ENCODE measurements around the gene SLC39A5. TPM values are rescaled to one million over a fixed set of nuclear protein-coding genes. Genes with fewer than 3 reads are reported as not detected.

SLC39A5 gene
- total and polyA plus RNA-seq, 4 donors: 125 to 195 (median 142) TPM

GRCh38 chr12:56280849-56281248, 51.0 kb downstream of the SLC39A5 start:
- no peak for TF ChIP-seq HNF4G (IDR thresholded peaks at IDR 0.05)
- peak; percentile 51 for TF ChIP-seq FOXA2 (IDR thresholded peaks at IDR 0.05)
- no peak for TF ChIP-seq TAF1 (conservative IDR thresholded peaks at IDR 0.05)
- peak; percentile 68 to 77 for TF ChIP-seq HNF4A (conservative IDR thresholded peaks at IDR 0.05)
- TF ChIP-seq, protein P1, sequence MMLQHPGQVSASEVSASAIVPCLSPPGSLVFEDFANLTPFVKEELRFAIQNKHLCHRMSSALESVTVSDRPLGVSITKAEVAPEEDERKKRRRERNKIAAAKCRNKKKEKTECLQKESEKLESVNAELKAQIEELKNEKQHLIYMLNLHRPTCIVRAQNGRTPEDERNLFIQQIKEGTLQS (IDR thresholded peaks at IDR 0.05): peak; percentile 66
- TF ChIP-seq, protein P2, sequence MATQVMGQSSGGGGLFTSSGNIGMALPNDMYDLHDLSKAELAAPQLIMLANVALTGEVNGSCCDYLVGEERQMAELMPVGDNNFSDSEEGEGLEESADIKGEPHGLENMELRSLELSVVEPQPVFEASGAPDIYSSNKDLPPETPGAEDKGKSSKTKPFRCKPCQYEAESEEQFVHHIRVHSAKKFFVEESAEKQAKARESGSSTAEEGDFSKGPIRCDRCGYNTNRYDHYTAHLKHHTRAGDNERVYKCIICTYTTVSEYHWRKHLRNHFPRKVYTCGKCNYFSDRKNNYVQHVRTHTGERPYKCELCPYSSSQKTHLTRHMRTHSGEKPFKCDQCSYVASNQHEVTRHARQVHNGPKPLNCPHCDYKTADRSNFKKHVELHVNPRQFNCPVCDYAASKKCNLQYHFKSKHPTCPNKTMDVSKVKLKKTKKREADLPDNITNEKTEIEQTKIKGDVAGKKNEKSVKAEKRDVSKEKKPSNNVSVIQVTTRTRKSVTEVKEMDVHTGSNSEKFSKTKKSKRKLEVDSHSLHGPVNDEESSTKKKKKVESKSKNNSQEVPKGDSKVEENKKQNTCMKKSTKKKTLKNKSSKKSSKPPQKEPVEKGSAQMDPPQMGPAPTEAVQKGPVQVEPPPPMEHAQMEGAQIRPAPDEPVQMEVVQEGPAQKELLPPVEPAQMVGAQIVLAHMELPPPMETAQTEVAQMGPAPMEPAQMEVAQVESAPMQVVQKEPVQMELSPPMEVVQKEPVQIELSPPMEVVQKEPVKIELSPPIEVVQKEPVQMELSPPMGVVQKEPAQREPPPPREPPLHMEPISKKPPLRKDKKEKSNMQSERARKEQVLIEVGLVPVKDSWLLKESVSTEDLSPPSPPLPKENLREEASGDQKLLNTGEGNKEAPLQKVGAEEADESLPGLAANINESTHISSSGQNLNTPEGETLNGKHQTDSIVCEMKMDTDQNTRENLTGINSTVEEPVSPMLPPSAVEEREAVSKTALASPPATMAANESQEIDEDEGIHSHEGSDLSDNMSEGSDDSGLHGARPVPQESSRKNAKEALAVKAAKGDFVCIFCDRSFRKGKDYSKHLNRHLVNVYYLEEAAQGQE (IDR thresholded peaks at IDR 0.05): no peak
- TF ChIP-seq EGR1 (IDR thresholded peaks at IDR 0.05; ENCODE audit: low read depth in 2 of 2): no peak
- TF ChIP-seq GABPA (IDR thresholded peaks at IDR 0.05 in 1 of 2, conservative IDR thresholded peaks at IDR 0.05 in 1 of 2): peak in 1 of 2 donors; percentile 32
- peak; percentile 25 to 49 for TF ChIP-seq RAD21 (IDR thresholded peaks at IDR 0.05)
- TF ChIP-seq ZBTB33 (IDR thresholded peaks at IDR 0.05): peak; percentile 48
- peak; percentile 44 for TF ChIP-seq YY1 (IDR thresholded peaks at IDR 0.05)
- no peak for TF ChIP-seq FOXA1 (IDR thresholded peaks at IDR 0.05)
- TF ChIP-seq SP1 (IDR thresholded peaks at IDR 0.05): peak; percentile 52
- TF ChIP-seq JUND (IDR thresholded peaks at IDR 0.05): peak; percentile 42 to 70
- peak; percentile 87 to 90 for TF ChIP-seq RXRA (IDR thresholded peaks at IDR 0.05)
- TF ChIP-seq NR2F2 (IDR thresholded peaks at IDR 0.05): no peak
- no peak for TF ChIP-seq MAX (IDR thresholded peaks at IDR 0.05)
- no peak for TF ChIP-seq CTCF (IDR thresholded peaks at IDR 0.05; ENCODE audit: low read depth, low read length, missing input control)
- Histone ChIP-seq H3K4me3 (ENCODE audit: low read depth in 1 of 3, low read length in 3 of 3) (no peak overlapping the region), H3K36me3 (ENCODE audit: control insufficient read depth in 4 of 4, insufficient read depth in 3 of 4, low read depth in 1 of 4, low read length in 3 of 4) (peaks cover 13 to 50% (median 40%) of the 10 kb centered on the region in 4 donors), H3K9me3 (ENCODE audit: control insufficient read depth in 4 of 4, low read length in 3 of 4) (no peaks in the 10 kb centered on the region), H3K9ac (ENCODE audit: low read depth in 1 of 2, low read length in 2 of 2) (no peak overlapping the region), H3K4me1 (ENCODE audit: control insufficient read depth in 4 of 4, insufficient read depth in 4 of 4, low read length in 3 of 4) (peaks cover 1 to 30% (median 25%) of the 10 kb centered on the region in 4 donors), H3K27ac (ENCODE audit: low read depth in 1 of 2, low read length in 2 of 2) (peak overlapping the region in 1 of 2 donors; percentile 0), H3K27me3 (ENCODE audit: control insufficient read depth in 4 of 4, insufficient read depth in 4 of 4, low read length in 3 of 4) (no peaks in the 10 kb centered on the region)
- DNase-seq (ENCODE audit: low spot score): no peak

Measured in liver (tissue), 9 donors.